A673 (cell line): ENCODE data around the gene C12orf42.

Experiments
- EZH2 ChIP-seq: fragments of 200-600 bp; sonication (generic); IDR thresholded peaks from 2 replicates; pipeline ENCODE4 v1.6.1; 2017; ENCODE audit warnings: borderline replicate concordance, low read depth, mild to moderate bottlenecking, mixed read lengths, antibody characterized with exemption, low read length; ENCODE audit not compliant: poor library complexity, severe bottlenecking
- TF ChIP-seq, protein P1 (sequence below): fragments of 300-800, 200-600 bp; sonication (generic); conservative IDR thresholded peaks from 2 replicates; pipeline ENCODE4 v1.5.1; 2017; ENCODE audit warnings: low read depth, mild to moderate bottlenecking, antibody characterized with exemption, low read length, moderate library complexity, mixed read lengths

DNA sequence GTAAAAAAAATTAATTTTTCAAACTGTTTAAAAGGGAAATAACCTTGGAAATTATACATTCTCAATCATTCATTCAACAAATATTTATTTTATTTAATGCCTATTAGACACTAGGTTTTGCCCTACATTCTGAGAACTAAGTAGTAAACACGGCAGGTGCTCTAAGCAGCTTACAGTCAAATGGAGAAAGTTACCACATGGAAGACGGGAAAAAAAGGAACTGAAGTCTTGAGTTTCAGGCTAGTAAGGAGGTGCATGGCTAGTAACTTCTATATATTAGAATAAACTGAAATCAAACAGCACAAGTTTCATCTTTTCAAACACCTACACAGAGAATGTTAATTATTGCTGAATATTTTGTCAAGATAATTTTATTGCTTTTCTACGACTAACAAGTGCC, 52.9 kb downstream of the C12orf42 start:
- TF ChIP-seq, protein P1, sequence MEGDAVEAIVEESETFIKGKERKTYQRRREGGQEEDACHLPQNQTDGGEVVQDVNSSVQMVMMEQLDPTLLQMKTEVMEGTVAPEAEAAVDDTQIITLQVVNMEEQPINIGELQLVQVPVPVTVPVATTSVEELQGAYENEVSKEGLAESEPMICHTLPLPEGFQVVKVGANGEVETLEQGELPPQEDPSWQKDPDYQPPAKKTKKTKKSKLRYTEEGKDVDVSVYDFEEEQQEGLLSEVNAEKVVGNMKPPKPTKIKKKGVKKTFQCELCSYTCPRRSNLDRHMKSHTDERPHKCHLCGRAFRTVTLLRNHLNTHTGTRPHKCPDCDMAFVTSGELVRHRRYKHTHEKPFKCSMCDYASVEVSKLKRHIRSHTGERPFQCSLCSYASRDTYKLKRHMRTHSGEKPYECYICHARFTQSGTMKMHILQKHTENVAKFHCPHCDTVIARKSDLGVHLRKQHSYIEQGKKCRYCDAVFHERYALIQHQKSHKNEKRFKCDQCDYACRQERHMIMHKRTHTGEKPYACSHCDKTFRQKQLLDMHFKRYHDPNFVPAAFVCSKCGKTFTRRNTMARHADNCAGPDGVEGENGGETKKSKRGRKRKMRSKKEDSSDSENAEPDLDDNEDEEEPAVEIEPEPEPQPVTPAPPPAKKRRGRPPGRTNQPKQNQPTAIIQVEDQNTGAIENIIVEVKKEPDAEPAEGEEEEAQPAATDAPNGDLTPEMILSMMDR = no peak
- no peak for TF ChIP-seq EZH2
